ENCODE results near the gene CEBPZ. TPM values are rescaled to one million over a fixed set of nuclear protein-coding genes. Genes with fewer than 3 reads are reported as not detected.

CEBPZ gene
- total and polyA plus RNA-seq, 2 donors (not counting 1 experiment from before 2014, with no cell fraction given), result 5.3 to 56.5 TPM

- H3K4me2 ChIP-seq (replicated peaks; ENCODE audit: low read depth, low read length, poor library complexity, severe bottlenecking), result no peak overlapping the region
- Mint-ChIP-seq H3K9me3 (ENCODE audit: insufficient read depth) (no peaks in the 10 kb centered on the region), H3K27me3 (peaks cover 20% of the 10 kb centered on the region), H3K4me3 (no peak overlapping the region), H3K4me1 (no peaks in the 10 kb centered on the region), H3K27ac (no peak overlapping the region)
- ATAC-seq (ENCODE audit: low read depth), result no peak
- no peaks in the 10 kb centered on the region for H4K20me1 ChIP-seq (ENCODE audit: control insufficient read depth, insufficient read depth, low read length, poor library complexity, severe bottlenecking)
- no peaks in the 10 kb centered on the region for H3K36me3 ChIP-seq (replicated peaks in 1 of 2; ENCODE audit: control extremely low read depth in 1 of 2, control insufficient read depth in 1 of 2, extremely low read depth in 1 of 2, insufficient read depth in 2 of 2, low read length in 1 of 2)
- no peak for DNase-seq
- WGBS (ENCODE audit: insufficient coverage), result 77% methylated on average over 8 of the region's 17 CpGs
- H3K4me1 ChIP-seq (ENCODE audit: control insufficient read depth in 2 of 2, insufficient read depth in 2 of 2, low read length in 2 of 2), result no peaks in the 10 kb centered on the region
- H3K79me2 ChIP-seq (ENCODE audit: control insufficient read depth, insufficient read depth, low read length), result no peaks in the 10 kb centered on the region
- H3K9ac ChIP-seq (ENCODE audit: low read length), result no peak overlapping the region
- ChIA-PET CTCF (no interaction called here), POLR2A (no interaction called here)
- H3K9me3 ChIP-seq (ENCODE audit: control extremely low read depth in 1 of 3, control insufficient read depth in 2 of 3, insufficient read depth in 1 of 3, low read length in 2 of 3), result no peaks in the 10 kb centered on the region
- intact Hi-C loops (cut with micrococcal nuclease), result no loop called here
- H3K27ac ChIP-seq (ENCODE audit: low read length in 2 of 2), result no peak overlapping the region
- no peak overlapping the region for H3K4me3 ChIP-seq (ENCODE audit: control extremely low read depth in 1 of 5, extremely low read depth in 1 of 5, insufficient read depth in 1 of 5, low read depth in 2 of 5, low read length in 4 of 5)
- peaks cover 0 to 2% (median 0%) of the 10 kb centered on the region in 4 experiments for H3K27me3 ChIP-seq (replicated peaks in 1 of 4; ENCODE audit: control extremely low read depth in 1 of 4, control insufficient read depth in 3 of 4, insufficient read depth in 4 of 4, low read length in 3 of 4)
- H2AFZ ChIP-seq (ENCODE audit: insufficient read depth, low read depth, low read length, poor library complexity, severe bottlenecking), result no peak overlapping the region
- no peak for TF ChIP-seq CTCF (IDR thresholded peaks at IDR 0.05)
- no peak for TF ChIP-seq EZH2 (IDR thresholded peaks at IDR 0.05; ENCODE audit: borderline replicate concordance, insufficient read depth, low read depth, low read length, poor library complexity, severe bottlenecking)
Observed at GRCh38 chr2:37181726-37182684, 49.4 kb downstream of the CEBPZ start.

- 85% methylated on average over 4 of the region's 5 CpGs for WGBS (ENCODE audit: insufficient coverage)
- Mint-ChIP-seq H3K4me3 (no peak overlapping the region), H3K27me3 (peaks cover 16% of the 10 kb centered on the region), H3K9me3 (ENCODE audit: insufficient read depth) (no peaks in the 10 kb centered on the region), H3K27ac (no peak overlapping the region), H3K4me1 (no peaks in the 10 kb centered on the region)
- intact Hi-C loops (cut with micrococcal nuclease), result no loop called here
- H3K27me3 ChIP-seq (replicated peaks in 1 of 4; ENCODE audit: control extremely low read depth in 1 of 4, control insufficient read depth in 3 of 4, insufficient read depth in 4 of 4, low read length in 3 of 4), result no peaks in the 10 kb centered on the region
- ChIA-PET POLR2A (no interaction called here), CTCF (interaction anchor here (2.7 kb wide), 1 partner anchor 11 kb away, joined by 14 read pairs; no protein-coding TSS in a partner anchor)
- no peaks in the 10 kb centered on the region for H3K79me2 ChIP-seq (ENCODE audit: control insufficient read depth, insufficient read depth, low read length)
- no peak for DNase-seq
- no peak for ATAC-seq (ENCODE audit: low read depth)
- H3K4me3 ChIP-seq (ENCODE audit: control extremely low read depth in 1 of 5, extremely low read depth in 1 of 5, insufficient read depth in 1 of 5, low read depth in 2 of 5, low read length in 4 of 5), result no peak overlapping the region
- H3K27ac ChIP-seq (ENCODE audit: low read length in 2 of 2), result no peak overlapping the region
- H3K4me1 ChIP-seq (ENCODE audit: control insufficient read depth in 2 of 2, insufficient read depth in 2 of 2, low read length in 2 of 2), result no peaks in the 10 kb centered on the region
- no peaks in the 10 kb centered on the region for H3K36me3 ChIP-seq (replicated peaks in 1 of 2; ENCODE audit: control extremely low read depth in 1 of 2, control insufficient read depth in 1 of 2, extremely low read depth in 1 of 2, insufficient read depth in 2 of 2, low read length in 1 of 2)
- no peaks in the 10 kb centered on the region for H3K9me3 ChIP-seq (ENCODE audit: control extremely low read depth in 1 of 3, control insufficient read depth in 2 of 3, insufficient read depth in 1 of 3, low read length in 2 of 3)
- no peak overlapping the region for H2AFZ ChIP-seq (ENCODE audit: insufficient read depth, low read depth, low read length, poor library complexity, severe bottlenecking)
- H3K4me2 ChIP-seq (replicated peaks; ENCODE audit: low read depth, low read length, poor library complexity, severe bottlenecking), result no peak overlapping the region
- TF ChIP-seq CTCF (IDR thresholded peaks at IDR 0.05), result no peak
- TF ChIP-seq EZH2 (IDR thresholded peaks at IDR 0.05; ENCODE audit: borderline replicate concordance, insufficient read depth, low read depth, low read length, poor library complexity, severe bottlenecking), result no peak
- H3K9ac ChIP-seq (ENCODE audit: low read length), result no peak overlapping the region
- H4K20me1 ChIP-seq (ENCODE audit: control insufficient read depth, insufficient read depth, low read length, poor library complexity, severe bottlenecking), result no peaks in the 10 kb centered on the region
Observed at GRCh38 chr2:37180640-37181039, 50.8 kb downstream of the CEBPZ start.
